Activated T-cell treated with anti-CD3 and anti-CD28 coated beads, Interleukin-2, amount 50 U/mL, for 24 hours (primary cell): Measurements from ENCODE around the gene IL10RA.

ENCODE experiments used
- DNase-seq: peaks from one replicate; pipeline ENCODE4 v3.0.0-alpha.2; 2020
- H3K27ac Mint-ChIP-seq: 2 replicates; pipeline ENCODE4 v1.8.0; 2020; ENCODE audit warnings: mild to moderate bottlenecking, mixed read lengths
- H3K27me3 Mint-ChIP-seq: 2 replicates; pipeline ENCODE4 v1.8.0; 2020; ENCODE audit warnings: mixed read lengths
- H3K36me3 Mint-ChIP-seq: 2 replicates; pipeline ENCODE4 v1.8.0; 2020; ENCODE audit warnings: low read depth, mixed read lengths
- H3K4me1 Mint-ChIP-seq: 2 replicates; pipeline ENCODE4 v1.8.0; 2020; ENCODE audit warnings: low read depth, mixed read lengths
- H3K4me3 Mint-ChIP-seq: 2 replicates; pipeline ENCODE4 v1.8.0; 2020; ENCODE audit warnings: mild to moderate bottlenecking, moderate library complexity, mixed read lengths
- H3K9me3 Mint-ChIP-seq: 2 replicates; pipeline ENCODE4 v1.8.0; 2020; ENCODE audit warnings: mixed read lengths

IL10RA gene

DNA sequence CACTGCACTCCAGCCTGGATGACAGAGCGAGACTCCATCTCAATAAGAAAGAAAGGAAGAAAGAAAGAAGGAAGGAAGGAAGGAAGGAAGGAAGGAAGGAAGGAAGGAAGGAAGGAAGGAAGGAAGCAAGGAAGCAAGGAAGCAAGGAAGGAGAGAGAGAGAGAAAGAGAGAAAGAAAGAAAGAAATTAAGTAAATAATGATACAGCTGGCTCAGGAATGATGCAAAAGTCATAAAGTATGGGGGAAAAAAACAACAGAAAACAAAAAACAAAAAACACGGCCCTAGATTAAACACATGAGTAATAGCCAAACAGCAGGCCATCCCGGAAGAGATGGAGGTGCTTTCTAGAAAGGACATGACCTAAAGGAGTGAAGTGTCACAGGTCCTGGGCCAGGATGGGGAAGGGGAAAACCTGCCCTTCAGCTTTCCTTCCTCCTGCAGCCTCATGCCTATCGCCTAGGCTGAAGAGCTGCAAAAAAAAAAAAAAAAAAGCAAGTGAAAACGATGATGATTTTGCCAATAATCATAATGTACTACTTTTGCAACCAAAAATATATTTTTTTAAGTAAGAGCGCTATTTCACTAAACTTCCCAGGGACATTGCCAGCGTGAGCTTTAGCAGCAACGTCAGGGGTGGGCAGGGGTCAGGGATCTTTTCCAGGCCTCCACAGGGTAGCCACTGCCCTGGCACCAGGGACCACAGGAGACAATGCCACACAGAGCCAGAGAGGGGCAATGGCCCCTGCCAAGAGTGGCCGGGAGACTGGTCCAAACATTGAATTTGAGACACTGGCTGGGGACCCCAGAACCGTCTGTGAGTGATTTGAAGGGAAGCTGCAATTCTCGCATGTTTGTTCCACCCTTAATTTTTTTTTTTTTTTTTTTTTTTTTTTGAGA is 62.5 kb downstream of the IL10RA start:
- Mint-ChIP-seq H3K4me1 (peaks cover 89% of the 10 kb centered on the region), H3K27ac (peak overlapping the region; percentile 34), H3K4me3 (no peak overlapping the region)

DNA sequence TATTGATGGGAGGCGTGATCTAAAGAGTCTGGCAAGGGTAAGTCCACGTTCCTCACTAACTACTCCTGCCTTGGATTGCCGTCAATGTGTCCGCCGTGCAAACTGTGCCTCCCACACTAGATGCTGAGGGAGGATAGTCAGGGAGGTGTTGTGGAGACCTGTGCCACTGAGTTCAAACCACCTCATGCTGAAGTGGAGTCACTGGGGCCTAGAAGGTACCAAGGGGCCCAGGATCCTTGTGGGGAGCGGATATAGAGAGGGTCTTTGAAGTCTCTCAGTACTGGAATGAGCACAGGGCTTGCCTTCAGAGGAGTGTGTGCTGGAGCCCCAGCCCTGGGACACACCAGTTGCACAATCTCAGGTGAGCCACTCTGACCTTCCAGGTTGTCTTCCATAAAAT is 63.6 kb downstream of the IL10RA start:
- Mint-ChIP-seq H3K36me3 (no peaks in the 10 kb centered on the region), H3K27me3 (no peaks in the 10 kb centered on the region), H3K9me3 (no peaks in the 10 kb centered on the region), H3K4me1 (peaks cover 80% of the 10 kb centered on the region), H3K27ac (peak overlapping the region; percentile 57), H3K4me3 (no peak overlapping the region)
- DNase-seq = peak; percentile 30

More for the DNA sequence above, 62.5 kb downstream of the IL10RA start:
- Mint-ChIP-seq H3K9me3 (no peaks in the 10 kb centered on the region), H3K36me3 (no peaks in the 10 kb centered on the region), H3K27me3 (no peaks in the 10 kb centered on the region)
- peak; percentile 35 for DNase-seq

GRCh38 chr11:118050208-118050891 is 64.2 kb downstream of the IL10RA start:
- H3K4me1 Mint-ChIP-seq = peaks cover 74% of the 10 kb centered on the region

More at GRCh38 chr11:118050208-118050891, 64.2 kb downstream of the IL10RA start:
- Mint-ChIP-seq H3K27me3 (no peaks in the 10 kb centered on the region), H3K27ac (peak overlapping the region; percentile 57), H3K9me3 (no peaks in the 10 kb centered on the region), H3K36me3 (no peaks in the 10 kb centered on the region), H3K4me3 (no peak overlapping the region)
- peak; percentile 28 for DNase-seq
